NT2/D1 (cell line): ENCODE data around the gene KIAA1217.

Source experiments
- YY1 ChIP-seq: IDR thresholded peaks from 2 replicates; pipeline ENCODE4 v1.6.1; 2011; ENCODE audit not compliant: insufficient read length, insufficient read depth
- ZNF274 ChIP-seq: IDR thresholded peaks from 2 replicates; pipeline ENCODE4 v1.6.1; 2011; ENCODE audit warnings: mild to moderate bottlenecking, low read depth, low read length

DNA sequence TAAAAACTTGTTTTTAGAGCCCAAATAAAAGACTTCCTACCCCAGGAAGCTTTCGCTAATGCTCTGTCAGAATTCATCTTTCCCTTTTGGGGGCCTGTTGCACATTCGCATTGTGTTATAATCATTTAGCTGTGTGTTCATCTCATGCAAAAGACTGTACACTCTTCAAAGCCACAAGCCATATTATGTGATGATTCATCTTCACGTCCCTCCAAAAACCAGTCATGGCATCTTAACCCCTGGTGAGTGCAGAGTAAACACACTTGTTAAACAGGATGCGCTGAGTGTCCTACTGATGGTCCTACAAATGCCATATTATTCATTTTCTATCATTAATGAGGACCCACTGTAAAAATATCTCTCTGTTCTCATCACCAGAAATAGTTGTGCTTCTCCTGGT is 235.4 kb downstream of the KIAA1217 start:
- no peak for TF ChIP-seq ZNF274
- TF ChIP-seq YY1: no peak
